ENCODE data around the gene TMEM140. TPM values are rescaled to one million over a fixed set of nuclear protein-coding genes. Genes with fewer than 3 reads are reported as not detected.

TMEM140 gene
- total and polyA plus RNA-seq, 9 of the 15 experiments (the other 6 are each of a cell fraction or from before 2014, with no cell fraction given) = 0.03 to 0.82 (median 0.23) TPM

DNA sequence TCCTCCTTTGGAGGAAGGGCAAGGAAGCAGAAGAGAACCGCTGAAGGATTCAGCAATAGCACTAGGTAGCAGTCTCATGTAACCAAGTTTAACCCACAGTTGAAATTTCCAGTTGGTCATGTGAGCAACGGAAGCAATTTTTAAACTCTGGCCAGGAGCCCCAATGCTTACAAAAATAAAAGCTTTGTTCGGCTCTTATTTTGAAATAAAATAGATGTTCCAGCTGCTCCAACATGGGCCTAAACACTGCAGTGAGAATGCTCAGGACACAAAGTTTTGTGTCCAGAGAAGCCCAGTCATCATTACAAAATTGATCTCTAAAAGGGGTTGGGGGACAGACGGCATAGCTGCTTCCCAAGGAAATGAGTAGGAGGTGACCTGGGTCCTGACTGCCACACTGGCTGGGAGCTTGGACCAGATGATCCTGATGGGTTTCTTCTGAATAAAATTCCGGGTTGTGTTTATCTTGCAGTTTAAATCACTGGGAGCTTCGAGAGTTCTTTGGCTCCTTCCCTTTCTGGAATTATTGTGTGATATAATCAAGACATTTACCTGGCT is 452 bp upstream of the TMEM140 start (continued):
- TF ChIP-seq PBX2 (CRISPR knock-in tag; IDR thresholded peaks at IDR 0.05; ENCODE audit: low read depth) = no peak
- TF ChIP-seq PBX2 (tag; conservative IDR thresholded peaks at IDR 0.05; ENCODE audit: low read depth) = no peak
- TF ChIP-seq NBN (IDR thresholded peaks at IDR 0.05; ENCODE audit: low read depth) = no peak
- TF ChIP-seq POLR2H (tag; IDR thresholded peaks at IDR 0.05; ENCODE audit: low read depth) = no peak
- no peak for TF ChIP-seq KAT7 (CRISPR knock-in tag; IDR thresholded peaks at IDR 0.05; ENCODE audit: borderline replicate concordance)
- TF ChIP-seq, protein P1, sequence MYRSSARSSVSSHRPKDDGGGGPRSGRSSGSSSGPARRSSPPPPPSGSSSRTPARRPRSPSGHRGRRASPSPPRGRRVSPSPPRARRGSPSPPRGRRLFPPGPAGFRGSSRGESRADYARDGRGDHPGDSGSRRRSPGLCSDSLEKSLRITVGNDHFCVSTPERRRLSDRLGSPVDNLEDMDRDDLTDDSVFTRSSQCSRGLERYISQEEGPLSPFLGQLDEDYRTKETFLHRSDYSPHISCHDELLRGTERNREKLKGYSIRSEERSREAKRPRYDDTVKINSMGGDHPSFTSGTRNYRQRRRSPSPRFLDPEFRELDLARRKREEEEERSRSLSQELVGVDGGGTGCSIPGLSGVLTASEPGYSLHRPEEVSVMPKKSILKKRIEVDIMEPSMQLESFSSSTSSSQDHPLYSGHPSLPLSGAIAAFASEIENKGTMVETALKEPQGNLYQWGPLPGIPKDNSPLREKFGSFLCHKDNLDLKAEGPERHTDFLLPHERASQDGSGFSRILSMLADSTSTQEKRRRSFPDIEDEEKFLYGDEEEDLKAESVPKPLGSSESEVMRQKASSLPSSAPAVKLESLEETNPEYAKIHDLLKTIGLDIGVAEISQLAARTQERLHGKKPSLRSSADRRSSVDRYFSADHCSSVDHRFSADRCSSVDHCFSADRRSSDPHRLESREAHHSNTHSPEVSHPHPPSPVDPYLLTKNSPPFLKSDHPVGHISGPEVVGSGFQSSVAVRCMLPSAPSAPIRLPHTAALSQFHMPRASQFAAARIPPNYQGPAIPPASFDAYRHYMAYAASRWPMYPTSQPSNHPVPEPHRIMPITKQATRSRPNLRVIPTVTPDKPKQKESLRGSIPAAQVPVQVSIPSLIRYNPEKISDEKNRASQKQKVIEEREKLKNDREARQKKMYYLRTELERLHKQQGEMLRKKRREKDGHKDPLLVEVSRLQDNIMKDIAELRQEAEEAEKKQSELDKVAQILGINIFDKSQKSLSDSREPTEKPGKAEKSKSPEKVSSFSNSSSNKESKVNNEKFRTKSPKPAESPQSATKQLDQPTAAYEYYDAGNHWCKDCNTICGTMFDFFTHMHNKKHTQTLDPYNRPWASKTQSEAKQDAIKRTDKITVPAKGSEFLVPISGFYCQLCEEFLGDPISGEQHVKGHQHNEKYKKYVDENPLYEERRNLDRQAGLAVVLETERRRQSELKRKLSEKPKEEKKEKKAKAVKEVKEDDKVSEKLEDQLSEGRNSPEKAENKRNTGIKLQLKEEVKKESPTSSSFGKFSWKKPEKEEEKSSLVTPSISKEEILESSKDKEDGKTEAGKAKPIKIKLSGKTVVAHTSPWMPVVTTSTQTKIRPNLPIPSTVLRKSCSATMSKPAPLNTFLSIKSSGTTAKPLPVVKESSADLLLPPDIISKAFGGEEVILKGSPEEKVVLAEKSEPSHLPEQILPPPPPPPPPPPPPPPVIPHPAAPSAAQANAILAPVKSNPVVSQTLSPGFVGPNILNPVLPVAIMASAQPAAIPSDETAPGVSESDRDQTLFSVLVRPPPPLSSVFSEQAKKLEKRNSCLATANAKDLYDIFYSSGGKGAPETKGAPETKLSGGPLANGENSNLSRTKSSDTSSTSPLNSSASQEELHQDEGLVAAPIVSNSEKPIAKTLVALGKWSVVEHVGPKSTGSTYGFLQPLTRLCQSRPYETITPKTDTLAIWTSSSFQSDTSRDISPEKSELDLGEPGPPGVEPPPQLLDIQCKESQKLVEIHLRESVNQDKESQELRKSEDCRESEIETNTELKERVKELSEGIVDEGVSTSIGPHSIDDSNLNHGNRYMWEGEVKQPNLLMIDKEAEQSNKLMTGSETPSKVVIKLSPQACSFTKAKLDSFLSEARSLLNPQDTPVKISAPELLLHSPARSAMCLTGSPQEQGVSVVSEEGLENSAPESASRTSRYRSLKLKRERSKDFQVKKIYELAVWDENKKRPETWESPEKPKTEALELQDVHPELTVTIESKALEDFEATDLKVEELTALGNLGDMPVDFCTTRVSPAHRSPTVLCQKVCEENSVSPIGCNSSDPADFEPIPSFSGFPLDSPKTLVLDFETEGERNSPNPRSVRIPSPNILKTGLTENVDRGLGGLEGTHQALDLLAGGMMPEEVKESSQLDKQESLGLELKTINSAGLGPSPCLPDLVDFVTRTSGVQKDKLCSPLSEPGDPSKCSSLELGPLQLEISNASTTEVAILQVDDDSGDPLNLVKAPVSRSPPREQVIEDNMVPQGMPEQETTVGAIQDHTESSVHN (IDR thresholded peaks at IDR 0.05; ENCODE audit: borderline replicate concordance in 1 of 2, low read depth in 1 of 2) = no peak
- no peak for TF ChIP-seq TEAD4 (IDR thresholded peaks at IDR 0.05; ENCODE audit: low read length)
- no peak for TF ChIP-seq TEAD4 (CRISPR knock-in tag; IDR thresholded peaks at IDR 0.05; ENCODE audit: borderline replicate concordance)
- peak; percentile 56; the same call in 1 of the 2 replicates for TF ChIP-seq RAD51 (IDR thresholded peaks at IDR 0.05; ENCODE audit: borderline replicate concordance, low read depth)
- no peak for TF ChIP-seq BCLAF1 (IDR thresholded peaks at IDR 0.05; ENCODE audit: borderline replicate concordance in 1 of 2, control insufficient read depth in 1 of 2, low read depth in 2 of 2, low read length in 1 of 2)
- TF ChIP-seq GABPA (tag; conservative IDR thresholded peaks at IDR 0.05; ENCODE audit: low read depth) = 0 out of 2 replicates have a peak, but pooled peaks have one; percentile 44
- no peak for TF ChIP-seq BACH1 (tag; IDR thresholded peaks at IDR 0.05)
- TF ChIP-seq FOXK2 (conservative IDR thresholded peaks at IDR 0.05 in 1 of 2, IDR thresholded peaks at IDR 0.05 in 1 of 2; ENCODE audit: low read depth in 2 of 2) = no peak

Data from K562 (cell line).